ENCODE data around the gene LILRB5.

GRCh38 chr19:54230031-54230430 is 27.0 kb downstream of the LILRB5 start:
- TF ChIP-seq CTCF (IDR thresholded peaks at IDR 0.05) (no peak), TEAD4 (CRISPR knock-in tag; IDR thresholded peaks at IDR 0.05) (no peak), ZNF317 (CRISPR knock-in tag; IDR thresholded peaks at IDR 0.05; ENCODE audit: borderline replicate concordance, low read depth) (no peak), USF1 (CRISPR knock-in tag; IDR thresholded peaks at IDR 0.05) (no peak)
- TF ChIP-seq, protein P1, sequence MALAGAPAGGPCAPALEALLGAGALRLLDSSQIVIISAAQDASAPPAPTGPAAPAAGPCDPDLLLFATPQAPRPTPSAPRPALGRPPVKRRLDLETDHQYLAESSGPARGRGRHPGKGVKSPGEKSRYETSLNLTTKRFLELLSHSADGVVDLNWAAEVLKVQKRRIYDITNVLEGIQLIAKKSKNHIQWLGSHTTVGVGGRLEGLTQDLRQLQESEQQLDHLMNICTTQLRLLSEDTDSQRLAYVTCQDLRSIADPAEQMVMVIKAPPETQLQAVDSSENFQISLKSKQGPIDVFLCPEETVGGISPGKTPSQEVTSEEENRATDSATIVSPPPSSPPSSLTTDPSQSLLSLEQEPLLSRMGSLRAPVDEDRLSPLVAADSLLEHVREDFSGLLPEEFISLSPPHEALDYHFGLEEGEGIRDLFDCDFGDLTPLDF (CRISPR knock-in tag; IDR thresholded peaks at IDR 0.05): no peak
- TF ChIP-seq, protein P2, sequence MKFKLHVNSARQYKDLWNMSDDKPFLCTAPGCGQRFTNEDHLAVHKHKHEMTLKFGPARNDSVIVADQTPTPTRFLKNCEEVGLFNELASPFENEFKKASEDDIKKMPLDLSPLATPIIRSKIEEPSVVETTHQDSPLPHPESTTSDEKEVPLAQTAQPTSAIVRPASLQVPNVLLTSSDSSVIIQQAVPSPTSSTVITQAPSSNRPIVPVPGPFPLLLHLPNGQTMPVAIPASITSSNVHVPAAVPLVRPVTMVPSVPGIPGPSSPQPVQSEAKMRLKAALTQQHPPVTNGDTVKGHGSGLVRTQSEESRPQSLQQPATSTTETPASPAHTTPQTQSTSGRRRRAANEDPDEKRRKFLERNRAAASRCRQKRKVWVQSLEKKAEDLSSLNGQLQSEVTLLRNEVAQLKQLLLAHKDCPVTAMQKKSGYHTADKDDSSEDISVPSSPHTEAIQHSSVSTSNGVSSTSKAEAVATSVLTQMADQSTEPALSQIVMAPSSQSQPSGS (CRISPR knock-in tag; IDR thresholded peaks at IDR 0.05; ENCODE audit: borderline replicate concordance, low read depth): no peak
